Neural progenitor cell (in vitro differentiated cells): Measurements from ENCODE around the gene HSD17B8. TPM values are rescaled to one million over a fixed set of nuclear protein-coding genes. Genes with fewer than 3 reads are reported as not detected.

Experiments
- DNase-seq: peaks from one replicate; pipeline ENCODE4 v3.0.0-alpha.2; 2016; ENCODE audit warnings: low spot score
- H2AFZ ChIP-seq: fragments of 200-600 bp; sonication (generic); replicated peaks from 2 replicates; pipeline ENCODE4 v1.6.1; 2016; ENCODE audit warnings: antibody characterized with exemption
- H3F3A ChIP-seq: fragments of 200-600 bp; sonication (generic); 2 replicates; pipeline ENCODE4 v1.6.1; 2016; ENCODE audit warnings: antibody characterized with exemption, low read depth
- H3K27ac ChIP-seq: fragments of 200-600 bp; sonication (generic); 2 replicates; pipeline ENCODE4 v1.5.1; 2016; ENCODE audit warnings: mild to moderate bottlenecking
- H3K27me3 ChIP-seq: fragments of 200-600 bp; sonication (generic); 2 replicates; pipeline ENCODE4 v1.6.1; 2016; ENCODE audit warnings: mild to moderate bottlenecking, moderate library complexity
- H3K36me3 ChIP-seq: fragments of 200-600 bp; sonication (generic); 2 replicates; pipeline ENCODE4 v1.5.1; 2016
- H3K4me1 ChIP-seq: fragments of 200-600 bp; sonication (generic); 2 replicates; pipeline ENCODE4 v1.6.1; 2016; ENCODE audit warnings: mixed run types
- H3K4me2 ChIP-seq: fragments of 200-600 bp; sonication (generic); 2 replicates; pipeline ENCODE4 v1.6.1; 2016
- H3K4me3 ChIP-seq: fragments of 200-600 bp; sonication (generic); 2 replicates; pipeline ENCODE4 v1.5.1; 2016
- H3K79me2 ChIP-seq: fragments of 200-600 bp; sonication (generic); 2 replicates; pipeline ENCODE4 v1.6.1; 2016; ENCODE audit warnings: low read depth
- H3K9ac ChIP-seq: fragments of 200-600 bp; sonication (generic); 2 replicates; pipeline ENCODE4 v1.6.1; 2016
- H3K9me3 ChIP-seq: fragments of 200-600 bp; sonication (generic); 2 replicates; pipeline ENCODE4 v1.5.1; 2016; ENCODE audit warnings: low read depth
- H4K20me1 ChIP-seq: fragments of 200-600 bp; sonication (generic); 2 replicates; pipeline ENCODE4 v1.6.1; 2016; ENCODE audit warnings: low read depth
- H3K27ac Mint-ChIP-seq: 3 replicates; pipeline ENCODE4 v1.8.0; 2021; ENCODE audit warnings: mixed read lengths
- H3K27me3 Mint-ChIP-seq: 2 replicates; pipeline ENCODE4 v1.8.0; 2022; ENCODE audit warnings: low read depth, mild to moderate bottlenecking, inconsistent platforms, moderate library complexity, mixed read lengths; ENCODE audit not compliant: insufficient read depth
- H3K36me3 Mint-ChIP-seq: 3 replicates; pipeline ENCODE4 v1.8.0; 2021; ENCODE audit warnings: mixed read lengths
- H3K4me1 Mint-ChIP-seq: 3 replicates; pipeline ENCODE4 v1.8.0; 2021; ENCODE audit warnings: mixed read lengths
- H3K4me3 Mint-ChIP-seq: 3 replicates; pipeline ENCODE4 v1.8.0; 2021; ENCODE audit warnings: mild to moderate bottlenecking, moderate library complexity, mixed read lengths
- H3K9me3 Mint-ChIP-seq: 3 replicates; pipeline ENCODE4 v1.8.0; 2020; ENCODE audit warnings: mixed read lengths
- CTCF ChIP-seq: fragments of 200-600 bp; sonication (generic); IDR thresholded peaks from 2 replicates; pipeline ENCODE4 v1.5.1; 2017; ENCODE audit warnings: antibody characterized with exemption, mild to moderate bottlenecking
- EZH2 ChIP-seq: fragments of 200-600 bp; sonication (generic); IDR thresholded peaks from 2 replicates; pipeline ENCODE4 v1.6.1; 2017; ENCODE audit warnings: antibody characterized with exemption, mild to moderate bottlenecking, moderate library complexity
- EZH2phosphoT487 ChIP-seq: fragments of 200-600 bp; sonication (generic); IDR thresholded peaks from 2 replicates; pipeline ENCODE4 v1.6.1; 2017; ENCODE audit warnings: antibody characterized with exemption
- total RNA-seq: library from RNA; depleted of rRNA; stranded (reverse); fragments of >200 nt; gene quantifications from 2 replicates; pipeline ENCODE4 v1.2.3, GENCODE V29; 2015; ENCODE audit warnings: low replicate concordance

The HSD17B8 gene
- total RNA-seq, 1 donor from 2014 or later = 4.8 TPM

- Histone ChIP-seq H3K9me3 (no peaks in the 10 kb centered on the region), H3K4me2 (no peak overlapping the region), H4K20me1 (no peaks in the 10 kb centered on the region), H3K4me1 (no peaks in the 10 kb centered on the region), H2AFZ (no peak overlapping the region), H3F3A (no peaks in the 10 kb centered on the region), H3K79me2 (no peaks in the 10 kb centered on the region), H3K27me3 (no peaks in the 10 kb centered on the region), H3K36me3 (no peaks in the 10 kb centered on the region), H3K27ac (no peak overlapping the region), H3K4me3 (no peak overlapping the region), H3K9ac (no peak overlapping the region)
- DNase-seq = no peak
- Mint-ChIP-seq H3K27me3 (peaks cover 5% of the 10 kb centered on the region), H3K36me3 (no peaks in the 10 kb centered on the region), H3K9me3 (no peaks in the 10 kb centered on the region), H3K4me3 (no peak overlapping the region), H3K27ac (peak overlapping the region; percentile 37), H3K4me1 (peaks cover 2% of the 10 kb centered on the region)
- no peak for TF ChIP-seq CTCF
- no peak for TF ChIP-seq EZH2phosphoT487
- TF ChIP-seq EZH2 = no peak
Measured at GRCh38 chr6:33171880-33172687, 32.4 kb upstream of the HSD17B8 start.

GRCh38 chr6:33172688-33173534, 31.5 kb upstream of the HSD17B8 start:
- H3K9me3 Mint-ChIP-seq = no peaks in the 10 kb centered on the region
- no peak for TF ChIP-seq EZH2phosphoT487
- peak; percentile 57 for TF ChIP-seq CTCF
- Histone ChIP-seq H4K20me1 (no peaks in the 10 kb centered on the region), H3K27me3 (no peaks in the 10 kb centered on the region), H2AFZ (no peak overlapping the region), H3K9me3 (no peaks in the 10 kb centered on the region), H3K27ac (no peak overlapping the region), H3K4me1 (no peaks in the 10 kb centered on the region), H3K36me3 (no peaks in the 10 kb centered on the region), H3K9ac (no peak overlapping the region), H3K4me2 (no peak overlapping the region), H3F3A (no peaks in the 10 kb centered on the region), H3K79me2 (no peaks in the 10 kb centered on the region), H3K4me3 (no peak overlapping the region)
- peaks cover 7% of the 10 kb centered on the region for H3K27me3 Mint-ChIP-seq
- H3K4me1 Mint-ChIP-seq = peaks cover 2% of the 10 kb centered on the region
- H3K27ac Mint-ChIP-seq = peak overlapping the region; percentile 37
- H3K4me3 Mint-ChIP-seq = no peak overlapping the region
- H3K36me3 Mint-ChIP-seq = no peaks in the 10 kb centered on the region
- peak; percentile 69 for DNase-seq

DNA sequence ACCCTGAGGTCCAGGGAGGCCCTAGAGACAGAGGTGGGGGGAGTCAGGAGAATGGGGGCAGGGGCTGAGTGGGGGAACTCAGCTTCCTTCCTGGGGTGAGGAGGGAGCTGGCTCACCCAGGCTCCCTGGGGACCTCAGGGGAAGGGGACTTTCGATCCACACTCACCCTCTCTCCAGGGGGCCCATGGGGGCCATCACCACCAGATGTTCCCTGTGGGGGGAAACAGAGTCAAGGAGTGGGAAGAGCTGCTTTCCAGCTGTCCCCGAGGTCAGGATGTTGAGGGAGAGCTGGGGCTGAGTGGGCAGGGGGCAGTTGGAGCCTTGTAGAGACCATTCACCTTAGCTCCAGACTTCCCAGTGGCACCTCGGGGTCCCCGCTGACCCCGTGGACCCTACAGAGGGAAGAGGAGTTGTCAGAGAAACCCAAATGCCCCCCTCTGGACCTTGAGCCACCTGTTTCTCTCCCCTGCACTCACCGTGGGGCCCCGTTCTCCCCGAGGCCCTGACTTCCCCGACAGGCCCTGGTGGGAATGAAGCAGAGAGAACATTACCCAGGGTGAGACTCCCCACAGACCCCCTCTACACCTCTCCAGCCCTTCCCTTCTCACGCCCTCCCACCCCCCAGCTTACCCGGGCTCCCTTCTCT, 30.8 kb upstream of the HSD17B8 start:
- Histone ChIP-seq H2AFZ (no peak overlapping the region), H3K36me3 (no peaks in the 10 kb centered on the region), H3K9ac (no peak overlapping the region), H3K27me3 (no peaks in the 10 kb centered on the region), H3F3A (no peaks in the 10 kb centered on the region), H3K4me1 (no peaks in the 10 kb centered on the region), H3K4me3 (no peak overlapping the region), H3K27ac (no peak overlapping the region), H3K79me2 (no peaks in the 10 kb centered on the region), H4K20me1 (no peaks in the 10 kb centered on the region), H3K4me2 (no peak overlapping the region), H3K9me3 (no peaks in the 10 kb centered on the region)
- no peak overlapping the region for H3K27ac Mint-ChIP-seq
- no peaks in the 10 kb centered on the region for H3K36me3 Mint-ChIP-seq
- no peak for DNase-seq
- H3K4me1 Mint-ChIP-seq = peaks cover 2% of the 10 kb centered on the region
- H3K27me3 Mint-ChIP-seq = peaks cover 9% of the 10 kb centered on the region
- H3K9me3 Mint-ChIP-seq = no peaks in the 10 kb centered on the region
- TF ChIP-seq EZH2 (no peak), CTCF (no peak), EZH2phosphoT487 (no peak)
- no peak overlapping the region for H3K4me3 Mint-ChIP-seq
